Type B pancreatic cell (in vitro differentiated cells): ENCODE data around the gene WDR93. TPM values are rescaled to one million over a fixed set of nuclear protein-coding genes. Genes with fewer than 3 reads are reported as not detected.

Source experiments
- DNase-seq: peaks from one replicate; pipeline ENCODE4 v3.0.0; 2021; ENCODE audit warnings: mixed read lengths; ENCODE audit not compliant: unreplicated experiment; ENCODE audit errors: extremely low spot score
- H3K27ac Mint-ChIP-seq: 2 replicates; pipeline ENCODE4 v1.8.0; 2021; ENCODE audit warnings: mild to moderate bottlenecking, mixed read lengths
- H3K27me3 Mint-ChIP-seq: 2 replicates; pipeline ENCODE4 v1.8.0; 2021; ENCODE audit warnings: mixed read lengths
- H3K36me3 Mint-ChIP-seq: 2 replicates; pipeline ENCODE4 v1.8.0; 2021; ENCODE audit warnings: mixed read lengths
- H3K4me1 Mint-ChIP-seq: one replicate; pipeline ENCODE4 v1.8.0; 2021; ENCODE audit warnings: mixed read lengths; ENCODE audit not compliant: unreplicated experiment
- H3K4me3 Mint-ChIP-seq: 2 replicates; pipeline ENCODE4 v1.8.0; 2021; ENCODE audit warnings: mild to moderate bottlenecking, mixed read lengths
- H3K9me3 Mint-ChIP-seq: 2 replicates; pipeline ENCODE4 v1.8.0; 2021; ENCODE audit warnings: mixed read lengths
- total RNA-seq: library from RNA; stranded (reverse); gene quantifications from 2 replicates; pipeline ENCODE4 v1.2.1, GENCODE V29; 2021; ENCODE audit warnings: low replicate concordance
- TF ChIP-seq, protein P1 (sequence below): fragments of 200-600 bp; sonication (generic); conservative IDR thresholded peaks from 2 replicates; pipeline ENCODE4 v1.5.0; 2021; ENCODE audit warnings: antibody characterized with exemption, mild to moderate bottlenecking

WDR93 gene
- total RNA-seq, 1 donor from 2014 or later: 1.5 TPM

- H3K36me3 Mint-ChIP-seq: no peaks in the 10 kb centered on the region
- H3K4me3 Mint-ChIP-seq: no peak overlapping the region
- H3K27me3 Mint-ChIP-seq: no peaks in the 10 kb centered on the region
- TF ChIP-seq, protein P1, sequence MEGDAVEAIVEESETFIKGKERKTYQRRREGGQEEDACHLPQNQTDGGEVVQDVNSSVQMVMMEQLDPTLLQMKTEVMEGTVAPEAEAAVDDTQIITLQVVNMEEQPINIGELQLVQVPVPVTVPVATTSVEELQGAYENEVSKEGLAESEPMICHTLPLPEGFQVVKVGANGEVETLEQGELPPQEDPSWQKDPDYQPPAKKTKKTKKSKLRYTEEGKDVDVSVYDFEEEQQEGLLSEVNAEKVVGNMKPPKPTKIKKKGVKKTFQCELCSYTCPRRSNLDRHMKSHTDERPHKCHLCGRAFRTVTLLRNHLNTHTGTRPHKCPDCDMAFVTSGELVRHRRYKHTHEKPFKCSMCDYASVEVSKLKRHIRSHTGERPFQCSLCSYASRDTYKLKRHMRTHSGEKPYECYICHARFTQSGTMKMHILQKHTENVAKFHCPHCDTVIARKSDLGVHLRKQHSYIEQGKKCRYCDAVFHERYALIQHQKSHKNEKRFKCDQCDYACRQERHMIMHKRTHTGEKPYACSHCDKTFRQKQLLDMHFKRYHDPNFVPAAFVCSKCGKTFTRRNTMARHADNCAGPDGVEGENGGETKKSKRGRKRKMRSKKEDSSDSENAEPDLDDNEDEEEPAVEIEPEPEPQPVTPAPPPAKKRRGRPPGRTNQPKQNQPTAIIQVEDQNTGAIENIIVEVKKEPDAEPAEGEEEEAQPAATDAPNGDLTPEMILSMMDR: no peak
- DNase-seq: no peak
- H3K4me1 Mint-ChIP-seq: no peaks in the 10 kb centered on the region
- no peak overlapping the region for H3K27ac Mint-ChIP-seq
- no peaks in the 10 kb centered on the region for H3K9me3 Mint-ChIP-seq
Measured at GRCh38 chr15:89766357-89767311, 76.0 kb downstream of the WDR93 start.

- no peaks in the 10 kb centered on the region for H3K4me1 Mint-ChIP-seq
- H3K4me3 Mint-ChIP-seq: no peak overlapping the region
- TF ChIP-seq, protein P1: no peak
- H3K36me3 Mint-ChIP-seq: no peaks in the 10 kb centered on the region
- no peaks in the 10 kb centered on the region for H3K9me3 Mint-ChIP-seq
- H3K27ac Mint-ChIP-seq: no peak overlapping the region
- H3K27me3 Mint-ChIP-seq: no peaks in the 10 kb centered on the region
- no peak for DNase-seq
Measured at GRCh38 chr15:89767411-89767915, 76.9 kb downstream of the WDR93 start.

GRCh38 chr15:89768071-89768500 is 77.5 kb downstream of the WDR93 start:
- Mint-ChIP-seq H3K4me3 (no peak overlapping the region), H3K4me1 (no peaks in the 10 kb centered on the region), H3K27ac (no peak overlapping the region), H3K27me3 (no peaks in the 10 kb centered on the region), H3K9me3 (no peaks in the 10 kb centered on the region), H3K36me3 (no peaks in the 10 kb centered on the region)
- TF ChIP-seq, protein P1: no peak
- no peak for DNase-seq

- TF ChIP-seq, protein P1: no peak
- no peak overlapping the region for H3K4me3 Mint-ChIP-seq
- DNase-seq: no peak
- no peak overlapping the region for H3K27ac Mint-ChIP-seq
- no peaks in the 10 kb centered on the region for H3K9me3 Mint-ChIP-seq
- no peaks in the 10 kb centered on the region for H3K27me3 Mint-ChIP-seq
- H3K4me1 Mint-ChIP-seq: no peaks in the 10 kb centered on the region
- H3K36me3 Mint-ChIP-seq: no peaks in the 10 kb centered on the region
Measured at GRCh38 chr15:89769366-89769765, 78.8 kb downstream of the WDR93 start.

- TF ChIP-seq, protein P1: no peak
- no peak overlapping the region for H3K27ac Mint-ChIP-seq
- no peaks in the 10 kb centered on the region for H3K36me3 Mint-ChIP-seq
- no peaks in the 10 kb centered on the region for H3K27me3 Mint-ChIP-seq
- no peaks in the 10 kb centered on the region for H3K9me3 Mint-ChIP-seq
- no peak for DNase-seq
- no peak overlapping the region for H3K4me3 Mint-ChIP-seq
- H3K4me1 Mint-ChIP-seq: no peaks in the 10 kb centered on the region
Measured at GRCh38 chr15:89770041-89770440, 79.4 kb downstream of the WDR93 start.
